Prostate gland (tissue), 2 donors: ENCODE measurements around the gene CCDC92B. TPM values are rescaled to one million over a fixed set of nuclear protein-coding genes. Genes with fewer than 3 reads are reported as not detected.
"Not testable (repeated sequence)": the region's sequence is repeated elsewhere in the genome, so short reads cannot be mapped to it uniquely, and the experiment has no call there.

Experiments
- DNase-seq: peaks from one replicate; pipeline ENCODE4 v3.0.0-alpha.2; 2019; ENCODE audit warnings: low spot score
- H3K27ac ChIP-seq, 2 donors: fragments of 200-600 bp; sonication (generic); 2 replicates each; pipeline ENCODE4 v1.5.1; 2017 to 2019
- H3K27me3 ChIP-seq: fragments of 200-600 bp; sonication (generic); replicated peaks from 2 replicates; pipeline ENCODE4 v1.5.1; 2019; ENCODE audit not compliant: insufficient read depth
- H3K36me3 ChIP-seq, 2 donors: fragments of 200-600 bp; sonication (generic); 1 replicate in 1 of 2; 2 replicates in 1 of 2; pipeline versions ENCODE4 v1.5.1 to v1.8.1; 2017 to 2019
- H3K4me1 ChIP-seq: fragments of 200-600 bp; sonication (generic); replicated peaks from 2 replicates; pipeline ENCODE4 v1.5.1; 2019
- H3K4me3 ChIP-seq, 2 donors: fragments of 200-600 bp; sonication (generic); 2 replicates each; pipeline ENCODE4 v1.5.1; 2017 to 2019
- H3K9me3 ChIP-seq: fragments of 200-600 bp; sonication (generic); 2 replicates; pipeline ENCODE4 v1.5.1; 2017
- POLR2A ChIP-seq: fragments of 450-650 bp; IDR thresholded peaks from one replicate; pipeline ENCODE4 v1.6.1; 2016; ENCODE audit warnings: antibody characterized with exemption, mild to moderate bottlenecking
- POLR2AphosphoS5 ChIP-seq: sonication (generic); formaldehyde crosslinking; IDR thresholded peaks from one replicate; pipeline ENCODE4 v1.6.1; 2017; ENCODE audit warnings: antibody characterized with exemption
- WGBS: methylation state at CpG from one replicate; pipeline ENCODE4 v1.1.5; 2018; 5-methylcytosine and 5-hydroxymethylcytosine counted together
- intact Hi-C: fragments of 100-400 bp; cut with DNase I; formaldehyde crosslinking; loops from one replicate; pipeline ENCODE4 v1.14.2; 2022
- total RNA-seq, 2 donors: library from RNA; depleted of rRNA; stranded (reverse); fragments of >200 nt; gene quantifications; one replicate each; pipeline ENCODE4 v1.1.0, GENCODE V29; 2016
- TF ChIP-seq, protein P1 (sequence below), 4 experiments: fragments of 200-600 bp in 2 of 4; fragments of 450-650 bp in 2 of 4; sonication (generic) in 2 of 4; IDR thresholded peaks; 1 replicate in 3 of 4; 2 replicates in 1 of 4; pipeline ENCODE4 v1.5.1; 2016 to 2019; ENCODE audit warnings: antibody characterized with exemption in 4 of 4, mild to moderate bottlenecking in 2 of 4, moderate library complexity in 2 of 4

The CCDC92B gene
- total RNA-seq, 2 donors from 2014 or later, result 1.9 TPM; not detected in 1

- Histone ChIP-seq H3K4me3 (no peak overlapping the region), H3K36me3 (peaks cover 0 to 36% of the 10 kb centered on the region in 2 donors), H3K27ac (no peak overlapping the region), H3K9me3 (no peaks in the 10 kb centered on the region), H3K27me3 (no peaks in the 10 kb centered on the region), H3K4me1 (no peaks in the 10 kb centered on the region)
- intact Hi-C loops, result loop anchor here (10.0 kb wide), 1 partner anchor 277 kb away; no protein-coding TSS in a partner anchor
- WGBS, result 83% methylated on average over 22 of the region's 22 CpGs
- TF ChIP-seq POLR2AphosphoS5 (no peak), POLR2A (no peak)
- TF ChIP-seq, protein P1, sequence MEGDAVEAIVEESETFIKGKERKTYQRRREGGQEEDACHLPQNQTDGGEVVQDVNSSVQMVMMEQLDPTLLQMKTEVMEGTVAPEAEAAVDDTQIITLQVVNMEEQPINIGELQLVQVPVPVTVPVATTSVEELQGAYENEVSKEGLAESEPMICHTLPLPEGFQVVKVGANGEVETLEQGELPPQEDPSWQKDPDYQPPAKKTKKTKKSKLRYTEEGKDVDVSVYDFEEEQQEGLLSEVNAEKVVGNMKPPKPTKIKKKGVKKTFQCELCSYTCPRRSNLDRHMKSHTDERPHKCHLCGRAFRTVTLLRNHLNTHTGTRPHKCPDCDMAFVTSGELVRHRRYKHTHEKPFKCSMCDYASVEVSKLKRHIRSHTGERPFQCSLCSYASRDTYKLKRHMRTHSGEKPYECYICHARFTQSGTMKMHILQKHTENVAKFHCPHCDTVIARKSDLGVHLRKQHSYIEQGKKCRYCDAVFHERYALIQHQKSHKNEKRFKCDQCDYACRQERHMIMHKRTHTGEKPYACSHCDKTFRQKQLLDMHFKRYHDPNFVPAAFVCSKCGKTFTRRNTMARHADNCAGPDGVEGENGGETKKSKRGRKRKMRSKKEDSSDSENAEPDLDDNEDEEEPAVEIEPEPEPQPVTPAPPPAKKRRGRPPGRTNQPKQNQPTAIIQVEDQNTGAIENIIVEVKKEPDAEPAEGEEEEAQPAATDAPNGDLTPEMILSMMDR (IDR thresholded peaks at IDR 0.05), result no peak
- no peak for DNase-seq
These were observed 47.3 kb downstream of the CCDC92B start for GRCh38 chr17:2701996-2702741.

- Histone ChIP-seq H3K36me3 (peaks cover 0 to 42% of the 10 kb centered on the region in 2 donors), H3K27me3 (no peaks in the 10 kb centered on the region), H3K4me1 (no peaks in the 10 kb centered on the region), H3K9me3 (no peaks in the 10 kb centered on the region), H3K4me3 (no peak overlapping the region), H3K27ac (no peak overlapping the region)
- TF ChIP-seq POLR2AphosphoS5 (no peak), POLR2A (no peak)
- TF ChIP-seq, protein P1 (IDR thresholded peaks at IDR 0.05), result no peak
- intact Hi-C loops, result loop anchor here (10.0 kb wide), 1 partner anchor 277 kb away; no protein-coding TSS in a partner anchor
- no peak for DNase-seq
- 95% methylated on average over 38 of the region's 41 CpGs for WGBS
These were observed 48.1 kb downstream of the CCDC92B start for GRCh38 chr17:2701161-2701995.

DNA sequence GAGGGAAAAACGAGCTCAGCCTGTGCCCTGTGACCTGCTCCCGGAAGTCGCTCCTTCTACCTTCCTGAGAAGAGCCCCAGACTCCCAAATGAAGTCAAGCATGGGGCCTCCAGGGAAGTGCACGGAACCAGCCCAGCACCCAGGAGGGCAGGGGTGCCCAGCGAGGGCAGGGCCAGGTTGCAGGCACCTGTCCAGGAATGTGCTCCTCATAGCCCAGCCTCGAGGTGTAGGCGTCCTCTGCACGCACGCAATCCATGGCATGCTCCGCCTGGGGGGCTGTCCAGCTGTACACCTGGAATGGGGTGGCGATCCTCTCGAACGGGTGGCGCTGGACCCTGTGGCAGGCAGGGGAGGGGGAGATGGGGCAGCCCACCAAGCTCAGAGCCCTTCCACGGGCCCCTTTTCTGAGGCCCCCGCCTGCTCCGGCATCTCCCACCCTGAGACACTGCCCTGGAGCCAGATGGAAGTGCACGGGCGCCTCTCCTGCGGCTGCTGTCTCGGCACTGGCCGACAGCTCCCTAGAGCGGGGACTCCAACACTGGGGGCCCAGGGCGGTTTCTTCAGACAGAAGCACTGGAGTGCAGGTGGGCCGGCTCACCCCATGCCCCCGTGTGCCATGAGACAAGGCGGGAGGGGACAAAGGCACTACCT lies 48.8 kb downstream of the CCDC92B start:
- H3K27me3 ChIP-seq, result no peaks in the 10 kb centered on the region
- no peak overlapping the region for H3K27ac ChIP-seq
- TF ChIP-seq, protein P1 (IDR thresholded peaks at IDR 0.05), result no peak
- no peak for TF ChIP-seq POLR2AphosphoS5
- TF ChIP-seq POLR2A, result no peak
- intact Hi-C loops, result loop anchor here (10.0 kb wide), 1 partner anchor 276 kb away; no protein-coding TSS in a partner anchor
- DNase-seq, result no peak
- 89% methylated on average over 23 of the region's 27 CpGs for WGBS
- H3K4me3 ChIP-seq, result no peak overlapping the region
- H3K4me1 ChIP-seq, result no peaks in the 10 kb centered on the region
- H3K36me3 ChIP-seq, result peaks cover 0 to 44% of the 10 kb centered on the region in 2 donors
- no peaks in the 10 kb centered on the region for H3K9me3 ChIP-seq

GRCh38 chr17:2700030-2700490 lies 49.4 kb downstream of the CCDC92B start:
- no peak for DNase-seq
- intact Hi-C loops, result loop anchor here (10.0 kb wide), 1 partner anchor 275 kb away; no protein-coding TSS in a partner anchor
- TF ChIP-seq, protein P1 (IDR thresholded peaks at IDR 0.05), result no peak
- TF ChIP-seq POLR2A (no peak), POLR2AphosphoS5 (no peak)
- no peak overlapping the region for H3K4me3 ChIP-seq
- no peak overlapping the region for H3K27ac ChIP-seq
- 90% methylated on average over 20 of the region's 20 CpGs for WGBS
- no peaks in the 10 kb centered on the region for H3K4me1 ChIP-seq
- no peaks in the 10 kb centered on the region for H3K9me3 ChIP-seq
- H3K36me3 ChIP-seq, result peaks cover 0 to 44% of the 10 kb centered on the region in 2 donors
- H3K27me3 ChIP-seq, result no peaks in the 10 kb centered on the region

- H3K4me3 ChIP-seq, H3K27me3 ChIP-seq, H3K27ac ChIP-seq, H3K9me3 ChIP-seq, H3K4me1 ChIP-seq, DNase-seq, intact Hi-C loops: not testable (repeated sequence)
- peaks cover 0 to 50% of the 10 kb centered on the region in 2 donors for H3K36me3 ChIP-seq
- WGBS, result 90% methylated on average over 18 of the region's 18 CpGs
These were observed 50.1 kb downstream of the CCDC92B start for GRCh38 chr17:2699216-2699805.
